NT2/D1 (cell line): ENCODE measurements around the gene GLYR1.

Source experiments
- DNase-seq: peaks from one replicate; pipeline ENCODE4 v3.0.0-alpha.2; 2011; ENCODE audit warnings: low read depth, low spot score
- H3K27me3 ChIP-seq: 2 replicates; pipeline ENCODE4 v1.6.0; 2011; ENCODE audit warnings: mild to moderate bottlenecking; ENCODE audit not compliant: insufficient read length, insufficient read depth
- H3K36me3 ChIP-seq: 2 replicates; pipeline ENCODE4 v1.6.1; 2011; ENCODE audit warnings: mild to moderate bottlenecking, low read length, mixed read lengths; ENCODE audit not compliant: insufficient read depth, insufficient read length
- H3K4me1 ChIP-seq: 2 replicates; pipeline ENCODE4 v1.5.1; 2011; ENCODE audit not compliant: insufficient read depth, insufficient read length
- H3K4me3 ChIP-seq: 2 replicates; pipeline ENCODE4 v1.5.1; 2011; ENCODE audit warnings: low read depth; ENCODE audit not compliant: insufficient read length
- H3K9ac ChIP-seq: 2 replicates; pipeline ENCODE4 v1.6.0; 2011; ENCODE audit warnings: low read depth; ENCODE audit not compliant: insufficient read length
- H3K9me3 ChIP-seq: 2 replicates; pipeline ENCODE4 v1.5.1; 2011; ENCODE audit warnings: mild to moderate bottlenecking, low read length; ENCODE audit not compliant: insufficient read depth
- SUZ12 ChIP-seq: IDR thresholded peaks from 2 replicates; pipeline ENCODE4 v1.6.1; 2011; ENCODE audit not compliant: insufficient read length, insufficient read depth; ENCODE audit errors: extremely low read depth
- YY1 ChIP-seq: IDR thresholded peaks from 2 replicates; pipeline ENCODE4 v1.6.1; 2011; ENCODE audit not compliant: insufficient read length, insufficient read depth
- ZNF274 ChIP-seq: IDR thresholded peaks from 2 replicates; pipeline ENCODE4 v1.6.1; 2011; ENCODE audit warnings: mild to moderate bottlenecking, low read depth, low read length

The GLYR1 gene

DNA sequence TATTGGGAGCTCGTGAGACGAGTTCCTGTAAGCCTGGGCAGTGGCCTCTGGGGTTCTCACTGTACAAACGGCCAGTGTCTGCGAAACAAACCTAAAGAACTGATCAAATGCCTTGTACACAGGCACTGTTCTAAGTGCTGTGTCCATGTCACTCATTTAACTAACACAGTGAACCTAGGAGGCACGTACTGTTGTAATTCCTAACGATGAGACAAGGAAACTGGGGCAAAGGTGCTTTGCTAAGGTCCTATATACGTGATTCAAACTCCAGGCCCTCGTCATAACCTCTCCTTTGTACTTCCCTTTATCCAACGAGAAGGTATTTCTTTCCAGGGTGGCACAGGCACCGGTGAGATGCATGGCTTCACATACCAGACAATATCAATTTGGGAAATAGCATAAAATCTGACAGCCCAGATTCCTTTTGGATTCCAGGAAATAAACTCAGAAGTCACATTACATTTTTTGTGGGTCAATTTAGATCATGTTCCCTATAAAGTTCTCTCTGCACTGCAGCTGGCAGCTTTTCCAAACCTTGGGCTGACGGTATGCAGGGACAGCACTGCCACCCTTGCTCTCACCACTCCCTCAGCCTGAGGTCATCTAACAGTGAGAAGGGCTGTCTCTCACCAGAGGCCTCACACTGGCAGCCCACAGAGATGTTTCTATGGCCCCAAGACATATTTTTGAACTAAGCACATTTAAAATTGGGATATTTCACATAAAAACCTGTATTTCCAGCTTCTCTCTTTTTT lies 18.3 kb downstream of the GLYR1 start:
- H3K4me1 ChIP-seq = no peaks in the 10 kb centered on the region
- H3K9ac ChIP-seq = no peak overlapping the region
- TF ChIP-seq ZNF274 (no peak), YY1 (no peak), SUZ12 (no peak)
- no peak for DNase-seq
- no peak overlapping the region for H3K4me3 ChIP-seq
- H3K27me3 ChIP-seq = no peaks in the 10 kb centered on the region
- no peaks in the 10 kb centered on the region for H3K9me3 ChIP-seq
- peaks cover 92% of the 10 kb centered on the region for H3K36me3 ChIP-seq

DNA sequence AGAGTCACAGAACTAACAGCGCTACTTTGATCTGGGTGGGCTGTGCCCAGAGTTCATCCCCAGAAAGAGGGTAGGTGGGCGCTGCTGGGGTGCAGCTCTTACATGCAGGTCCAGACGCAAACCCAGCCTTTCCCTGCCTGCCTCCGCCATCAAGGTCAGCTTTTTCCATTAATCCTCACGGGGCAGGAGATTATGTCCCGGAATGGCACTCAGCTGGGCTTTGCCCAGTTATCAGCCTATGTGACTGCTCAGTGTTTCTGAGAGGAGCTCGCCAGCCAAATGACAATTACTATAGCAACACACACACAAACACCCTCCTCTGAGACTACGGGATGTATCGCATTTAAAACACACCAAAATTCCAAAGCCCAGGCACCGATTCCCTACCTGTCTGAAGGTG lies 20.1 kb downstream of the GLYR1 start:
- H3K4me3 ChIP-seq = no peak overlapping the region
- no peaks in the 10 kb centered on the region for H3K9me3 ChIP-seq
- H3K9ac ChIP-seq = no peak overlapping the region
- H3K36me3 ChIP-seq = peaks cover 89% of the 10 kb centered on the region
- H3K27me3 ChIP-seq = no peaks in the 10 kb centered on the region
- TF ChIP-seq ZNF274 (no peak), YY1 (no peak), SUZ12 (no peak)
- no peaks in the 10 kb centered on the region for H3K4me1 ChIP-seq
- DNase-seq = no peak

DNA sequence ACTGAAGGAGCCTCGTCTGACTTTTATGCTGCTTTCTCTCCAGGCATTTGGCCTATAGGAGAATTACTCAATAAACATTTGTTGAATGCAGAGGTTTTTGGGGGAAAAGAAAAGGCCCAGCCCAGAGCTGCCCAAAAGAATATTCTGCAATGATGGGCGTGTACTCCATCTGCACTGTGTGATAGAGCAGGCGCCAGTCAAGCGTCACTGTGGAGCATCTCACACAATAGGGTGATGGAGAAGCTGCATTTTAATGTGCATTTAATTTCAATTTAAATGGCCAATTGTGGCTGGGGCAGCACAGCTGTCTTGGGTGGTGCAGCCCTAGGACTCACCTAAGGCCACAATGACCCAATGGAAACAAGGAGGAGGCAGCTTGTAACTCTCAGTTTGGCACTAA lies 20.6 kb downstream of the GLYR1 start:
- Histone ChIP-seq H3K9ac (no peak overlapping the region), H3K4me3 (no peak overlapping the region), H3K4me1 (no peaks in the 10 kb centered on the region), H3K27me3 (no peaks in the 10 kb centered on the region), H3K36me3 (peaks cover 89% of the 10 kb centered on the region), H3K9me3 (no peaks in the 10 kb centered on the region)
- no peak for TF ChIP-seq YY1
- TF ChIP-seq SUZ12 = no peak
- no peak for TF ChIP-seq ZNF274
- DNase-seq = no peak

DNA sequence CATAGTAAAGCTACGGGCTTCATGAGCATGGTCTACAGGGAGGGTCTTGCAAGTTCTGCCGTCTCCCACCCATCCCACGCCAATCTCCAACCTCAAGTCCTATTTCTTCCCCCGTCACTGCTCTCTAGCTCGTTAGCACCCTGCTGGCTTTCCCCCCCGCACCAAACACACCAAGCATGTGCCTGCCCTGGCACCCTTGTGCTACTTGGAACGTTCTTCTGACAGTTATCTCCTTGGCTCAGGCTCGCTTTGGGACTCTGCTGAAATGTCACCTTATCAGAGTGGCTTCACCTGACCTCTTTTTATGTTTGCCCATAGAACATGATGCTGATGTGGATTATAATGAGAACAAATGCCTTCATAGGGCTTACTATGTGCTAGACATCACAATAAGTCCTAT lies 21.9 kb downstream of the GLYR1 start:
- Histone ChIP-seq H3K4me3 (no peak overlapping the region), H3K4me1 (no peaks in the 10 kb centered on the region), H3K27me3 (no peaks in the 10 kb centered on the region), H3K36me3 (peaks cover 89% of the 10 kb centered on the region), H3K9me3 (no peaks in the 10 kb centered on the region), H3K9ac (no peak overlapping the region)
- TF ChIP-seq YY1 (no peak), SUZ12 (no peak), ZNF274 (no peak)
- DNase-seq = no peak

DNA sequence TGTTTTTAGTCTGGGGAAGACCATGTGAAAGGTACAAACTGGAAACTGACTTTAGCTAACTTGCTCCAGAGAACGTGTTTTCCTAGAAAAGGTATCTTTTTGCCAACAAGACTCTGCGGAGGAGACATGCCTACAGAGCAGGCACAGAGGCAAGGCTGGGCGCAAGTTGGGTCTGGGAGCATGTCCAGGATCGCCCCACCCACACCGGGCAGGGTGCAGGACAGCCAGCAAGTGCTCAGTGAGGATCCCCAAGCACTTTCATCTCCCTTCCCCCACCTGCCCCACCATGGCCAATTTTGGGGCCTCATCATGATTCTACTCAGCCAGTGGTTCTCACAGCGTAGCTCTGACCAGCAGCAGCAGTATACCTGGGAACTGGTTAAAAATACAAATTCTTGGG lies 26.4 kb downstream of the GLYR1 start:
- no peak overlapping the region for H3K9ac ChIP-seq
- TF ChIP-seq SUZ12 = no peak
- TF ChIP-seq YY1 = no peak
- no peak for TF ChIP-seq ZNF274
- H3K4me1 ChIP-seq = no peaks in the 10 kb centered on the region
- H3K9me3 ChIP-seq = no peaks in the 10 kb centered on the region
- no peak for DNase-seq
- H3K27me3 ChIP-seq = no peaks in the 10 kb centered on the region
- H3K4me3 ChIP-seq = no peak overlapping the region
- H3K36me3 ChIP-seq = peaks cover 86% of the 10 kb centered on the region

DNA sequence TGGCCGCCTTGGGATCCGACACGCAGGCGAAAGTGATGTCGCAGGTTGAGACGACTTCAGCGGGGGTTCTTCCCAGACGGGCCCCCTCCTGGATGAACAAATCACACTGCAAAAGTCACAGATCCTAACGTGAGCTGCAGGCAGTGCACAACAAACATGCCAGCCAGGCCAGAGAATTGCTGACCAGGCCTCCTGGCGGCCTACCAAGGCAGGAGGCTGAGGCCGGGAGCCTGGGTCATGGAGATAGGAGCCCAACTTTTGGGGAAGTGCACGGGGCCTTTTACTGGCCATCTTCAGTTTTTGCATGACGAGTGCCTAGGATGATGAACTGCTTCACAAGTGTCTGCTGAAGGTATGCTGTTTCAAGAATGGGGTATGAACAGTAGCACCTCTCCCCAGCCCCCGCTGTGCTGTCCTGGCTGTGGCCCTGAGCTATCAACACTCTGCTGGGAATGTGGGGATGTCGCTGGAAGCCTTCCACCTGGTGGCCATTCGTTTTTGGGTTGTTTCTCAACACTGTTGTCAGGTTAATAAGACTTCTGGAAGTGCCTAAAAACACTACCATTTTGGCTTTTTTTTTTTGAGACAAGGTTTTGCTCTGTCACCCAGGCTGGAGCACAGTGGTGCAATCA lies 32.4 kb downstream of the GLYR1 start:
- peaks cover 8% of the 10 kb centered on the region for H3K4me1 ChIP-seq
- TF ChIP-seq ZNF274 (no peak), YY1 (no peak), SUZ12 (no peak)
- no peaks in the 10 kb centered on the region for H3K27me3 ChIP-seq
- no peak overlapping the region for H3K4me3 ChIP-seq
- no peak for DNase-seq
- H3K9me3 ChIP-seq = no peaks in the 10 kb centered on the region
- no peak overlapping the region for H3K9ac ChIP-seq
- H3K36me3 ChIP-seq = peaks cover 83% of the 10 kb centered on the region

DNA sequence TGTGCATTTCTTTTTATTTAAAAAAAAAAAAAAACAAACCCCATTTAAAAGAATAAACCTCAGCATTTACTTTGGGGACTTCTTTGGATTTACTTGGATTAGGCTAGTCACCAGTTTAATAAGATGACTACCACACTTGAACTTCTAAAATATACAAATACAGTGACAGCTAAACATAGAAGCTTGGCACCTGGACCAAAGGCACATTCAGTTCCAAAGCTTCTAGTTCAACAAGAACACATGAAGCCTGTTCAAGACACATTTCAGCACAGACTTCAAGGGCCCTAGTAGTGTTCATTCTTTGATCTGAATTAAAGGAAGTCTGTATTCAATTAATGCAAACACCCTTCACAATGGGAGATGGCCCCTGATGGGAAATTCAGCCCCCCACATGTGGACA lies 33.0 kb downstream of the GLYR1 start:
- TF ChIP-seq SUZ12 (no peak), YY1 (no peak), ZNF274 (no peak)
- H3K36me3 ChIP-seq = peaks cover 82% of the 10 kb centered on the region
- DNase-seq = no peak
- no peaks in the 10 kb centered on the region for H3K9me3 ChIP-seq
- H3K4me3 ChIP-seq = no peak overlapping the region
- no peak overlapping the region for H3K9ac ChIP-seq
- H3K4me1 ChIP-seq = peaks cover 8% of the 10 kb centered on the region
- no peaks in the 10 kb centered on the region for H3K27me3 ChIP-seq
